ENCODE measurements around the gene PARD3B.

The PARD3B gene

GRCh38 chr2:205041472-205042130, 496.3 kb downstream of the PARD3B start:
- DNase-seq (ENCODE audit: low read depth) = no peak
- no peak for TF ChIP-seq CTCF (IDR thresholded peaks at IDR 0.05; ENCODE audit: control insufficient read depth, extremely low read depth, insufficient read depth)

GRCh38 chr2:205043285-205043684, 498.0 kb downstream of the PARD3B start:
- DNase-seq (ENCODE audit: low read depth) = no peak
- H3K4me3 ChIP-seq (ENCODE audit: low read depth, low read length) = no peak overlapping the region

More at GRCh38 chr2:205041472-205042130, 496.3 kb downstream of the PARD3B start:
- H3K4me3 ChIP-seq (ENCODE audit: low read depth, low read length) = no peak overlapping the region

GRCh38 chr2:205045706-205046105, 500.4 kb downstream of the PARD3B start:
- no peak overlapping the region for H3K4me3 ChIP-seq (ENCODE audit: low read depth, low read length)
- no peak for DNase-seq (ENCODE audit: low read depth)
- TF ChIP-seq CTCF (IDR thresholded peaks at IDR 0.05; ENCODE audit: control insufficient read depth, extremely low read depth, insufficient read depth) = no peak

More at GRCh38 chr2:205043285-205043684, 498.0 kb downstream of the PARD3B start:
- TF ChIP-seq CTCF (IDR thresholded peaks at IDR 0.05; ENCODE audit: control insufficient read depth, extremely low read depth, insufficient read depth) = no peak

- H3K4me3 ChIP-seq (ENCODE audit: low read depth, low read length) = no peak overlapping the region
- DNase-seq (ENCODE audit: low read depth) = peak; percentile 30
- no peak for TF ChIP-seq CTCF (IDR thresholded peaks at IDR 0.05; ENCODE audit: control insufficient read depth, extremely low read depth, insufficient read depth)
Measured at GRCh38 chr2:205047273-205047839, 502.1 kb downstream of the PARD3B start.

- TF ChIP-seq CTCF (IDR thresholded peaks at IDR 0.05; ENCODE audit: control insufficient read depth, extremely low read depth, insufficient read depth) = peak; percentile 17; the same call in 1 of the 2 replicates
- H3K4me3 ChIP-seq (ENCODE audit: low read depth, low read length) = no peak overlapping the region
- no peak for DNase-seq (ENCODE audit: low read depth)
Measured at GRCh38 chr2:205051417-205051816, 506.1 kb downstream of the PARD3B start.

- no peak overlapping the region for H3K4me3 ChIP-seq (ENCODE audit: low read depth, low read length)
- no peak for TF ChIP-seq CTCF (IDR thresholded peaks at IDR 0.05; ENCODE audit: control insufficient read depth, extremely low read depth, insufficient read depth)
- DNase-seq (ENCODE audit: low read depth) = no peak
Measured at GRCh38 chr2:205052781-205053180, 507.5 kb downstream of the PARD3B start.
